DMS153 treated with DMSO at 0.1 percent for 48 hours (cell line): ENCODE results near the gene TRIM46.

ENCODE experiments used
- DNase-seq: peaks from one replicate; lab custom pipeline; 2025; ENCODE audit not compliant: unreplicated experiment; lab: John Stamatoyannopoulos, UW

The TRIM46 gene

GRCh38 chr1:155173478-155174323, at the start of gene TRIM46:
Gene TRIM46 (plus strand): TSS chr1:155173849. CDS start chr1:155173967, 118 bp downstream.
- DNase-seq, result peak; percentile 68

GRCh38 chr1:155124503-155125463, 48.9 kb upstream of the TRIM46 start:
- no peak for DNase-seq

DNA sequence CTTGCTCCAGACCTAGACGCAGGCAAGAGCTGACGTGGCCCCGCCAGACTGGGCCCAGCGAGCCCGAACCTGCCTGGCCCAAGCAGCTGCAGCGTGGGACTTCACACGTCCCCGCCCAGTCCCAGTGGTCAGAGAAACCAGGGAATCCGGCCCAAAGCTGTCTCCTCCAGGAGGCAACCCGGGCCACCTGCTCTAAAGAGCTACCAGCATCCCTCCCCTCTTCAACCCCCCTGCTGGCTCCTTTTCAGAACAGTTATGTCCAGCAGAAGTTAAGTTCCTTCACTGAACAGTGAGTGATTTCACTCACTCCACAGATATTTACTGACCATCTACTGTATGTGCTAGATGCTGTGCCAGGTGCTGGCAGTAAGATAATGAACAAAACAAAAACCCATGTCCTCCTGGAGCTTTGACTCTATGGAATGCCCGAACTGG, 48.1 kb upstream of the TRIM46 start:
- DNase-seq, result no peak

- DNase-seq, result no peak
Measured at GRCh38 chr1:155125946-155126555, 47.6 kb upstream of the TRIM46 start.

DNA sequence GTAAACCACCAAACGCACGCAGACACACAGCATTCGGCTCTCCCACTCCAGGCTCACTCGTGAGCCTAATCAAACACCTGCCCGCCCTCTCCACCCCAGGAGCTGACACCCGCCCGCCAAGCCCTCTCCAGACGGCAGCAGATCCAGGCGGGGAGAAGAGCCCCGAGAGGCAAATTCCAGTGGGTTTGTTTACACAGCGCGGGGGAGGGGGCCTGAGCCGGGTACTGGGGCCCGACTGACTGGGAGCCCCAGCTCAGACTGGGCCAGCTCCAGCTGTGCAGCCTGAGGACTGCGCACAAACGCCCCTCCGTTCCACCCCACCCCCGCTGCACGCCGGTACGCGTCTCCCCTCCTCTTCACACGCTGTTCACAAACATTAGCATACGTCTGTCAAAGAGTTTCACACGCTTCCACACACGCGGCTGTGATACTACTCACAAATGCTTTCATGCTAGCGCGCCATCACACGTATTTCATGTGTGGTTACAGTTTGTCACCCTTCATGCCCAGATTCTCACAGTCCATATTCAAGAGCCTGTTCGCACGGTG, 47.0 kb upstream of the TRIM46 start:
- no peak for DNase-seq

GRCh38 chr1:155127105-155127966, 46.3 kb upstream of the TRIM46 start, which contains the start of gene EFNA1:
Gene EFNA1 (plus strand): TSS chr1:155127876. CDS start chr1:155127978, 102 bp downstream.
- DNase-seq, result peak; percentile 60

DNA sequence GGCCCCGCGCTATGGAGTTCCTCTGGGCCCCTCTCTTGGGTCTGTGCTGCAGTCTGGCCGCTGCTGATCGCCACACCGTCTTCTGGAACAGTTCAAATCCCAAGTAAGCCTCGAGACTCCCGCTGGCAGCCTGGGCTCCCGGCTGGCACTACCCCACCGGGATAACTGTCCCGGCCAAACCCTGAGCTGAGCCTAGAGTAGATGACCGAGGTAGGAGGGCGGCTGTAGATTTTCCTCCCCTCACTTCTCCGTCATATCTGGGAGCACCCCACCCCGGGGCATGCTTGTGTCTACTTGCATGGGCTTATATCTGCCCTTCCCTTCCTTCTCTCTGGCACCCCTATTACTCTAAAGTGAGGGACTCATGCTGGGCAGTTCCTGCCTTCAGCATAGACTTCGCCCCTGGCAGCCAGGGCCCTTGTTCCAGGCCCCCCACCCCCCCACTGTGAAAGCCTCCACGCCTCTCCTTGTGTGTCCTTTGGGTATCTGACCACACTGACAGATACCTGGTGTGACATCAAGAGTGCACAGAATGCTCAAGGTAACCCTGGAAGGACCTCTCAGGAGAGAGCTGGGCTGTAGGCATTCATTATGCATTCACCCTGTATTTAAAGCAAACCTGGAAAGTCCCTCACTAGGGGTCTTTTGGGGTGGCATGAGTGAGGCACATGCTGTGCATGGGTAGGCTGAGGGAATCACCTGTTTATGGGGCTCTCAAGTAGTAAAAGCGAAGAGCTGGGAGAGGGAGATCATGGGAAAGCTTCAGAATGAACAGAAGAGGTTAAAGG, 45.5 kb upstream of the TRIM46 start:
- no peak for DNase-seq

DNA sequence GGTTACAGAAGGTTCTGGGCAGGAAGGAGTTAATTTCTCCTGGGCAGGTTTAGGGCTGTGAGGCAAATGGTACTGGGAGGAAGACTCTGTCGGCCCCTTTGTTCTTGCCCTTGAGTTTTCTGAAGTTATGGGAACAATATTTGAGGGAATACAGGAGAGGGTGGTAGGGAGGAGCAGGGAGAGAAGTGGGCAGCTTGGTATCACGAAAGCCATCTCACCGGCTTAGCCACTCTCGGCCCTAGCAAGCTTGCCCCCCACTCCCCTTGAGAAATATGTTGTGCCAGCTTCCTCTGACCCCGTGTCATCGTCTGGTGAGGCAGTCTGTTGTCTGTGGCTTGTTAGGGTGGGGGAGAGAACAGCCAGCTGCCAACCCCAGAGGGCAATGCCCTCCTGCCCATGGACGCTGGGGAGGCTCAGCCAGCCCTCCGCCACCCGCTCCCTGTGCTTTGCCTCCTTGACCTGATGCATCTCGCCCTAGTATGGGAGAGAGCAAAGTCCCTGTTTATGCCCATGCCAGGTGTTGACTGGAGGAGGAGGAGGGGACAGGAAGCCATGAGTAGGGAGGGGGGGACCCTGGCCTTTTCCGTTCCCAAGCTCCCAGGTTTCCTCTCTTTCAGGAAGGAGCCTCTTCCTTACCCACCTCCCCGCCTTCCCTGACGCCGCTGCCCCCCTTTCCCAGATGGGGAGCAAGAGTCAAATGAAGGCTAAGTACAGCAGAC, 44.7 kb upstream of the TRIM46 start:
- peak; percentile 73 for DNase-seq

- DNase-seq, result no peak
Measured at GRCh38 chr1:155130272-155131006, 43.2 kb upstream of the TRIM46 start.

GRCh38 chr1:155131285-155131684, 42.4 kb upstream of the TRIM46 start:
- DNase-seq, result no peak

- no peak for DNase-seq
Measured at GRCh38 chr1:155131856-155132255, 41.8 kb upstream of the TRIM46 start.

GRCh38 chr1:155133799-155134281, 39.8 kb upstream of the TRIM46 start:
- DNase-seq, result no peak

DNA sequence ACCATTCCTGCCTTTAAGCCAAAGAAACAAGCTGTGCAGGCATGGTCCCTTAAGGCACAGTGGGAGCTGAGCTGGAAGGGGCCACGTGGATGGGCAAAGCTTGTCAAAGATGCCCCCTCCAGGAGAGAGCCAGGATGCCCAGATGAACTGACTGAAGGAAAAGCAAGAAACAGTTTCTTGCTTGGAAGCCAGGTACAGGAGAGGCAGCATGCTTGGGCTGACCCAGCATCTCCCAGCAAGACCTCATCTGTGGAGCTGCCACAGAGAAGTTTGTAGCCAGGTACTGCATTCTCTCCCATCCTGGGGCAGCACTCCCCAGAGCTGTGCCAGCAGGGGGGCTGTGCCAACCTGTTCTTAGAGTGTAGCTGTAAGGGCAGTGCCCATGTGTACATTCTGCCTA, 39.3 kb upstream of the TRIM46 start:
- no peak for DNase-seq

DNA sequence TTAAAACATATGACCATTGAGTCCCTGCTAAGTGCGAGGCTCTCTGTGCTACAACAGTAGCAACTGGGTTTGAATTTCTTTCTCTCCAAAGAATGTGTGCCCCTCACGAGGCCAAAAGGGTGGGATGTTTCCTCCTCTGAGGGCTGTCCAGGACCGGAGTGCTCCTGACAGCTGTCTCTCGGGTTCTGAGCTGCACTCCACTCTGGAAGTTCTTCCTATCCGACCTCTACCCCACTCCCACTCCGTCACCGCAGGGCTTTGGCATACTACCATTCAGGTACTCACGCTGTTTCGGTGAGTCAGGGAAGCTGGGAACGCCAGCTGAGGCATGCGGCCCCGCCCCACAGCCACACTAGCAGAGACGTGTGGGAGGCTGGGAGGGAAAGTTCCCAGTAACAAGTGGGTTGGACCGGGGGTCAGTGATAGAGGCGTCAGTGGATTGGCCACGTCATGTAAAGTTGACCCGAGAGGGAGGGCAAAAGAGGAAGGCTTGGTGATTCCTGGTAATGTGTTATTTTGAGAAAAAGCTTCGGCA, 38.7 kb upstream of the TRIM46 start:
- peak; percentile 40 for DNase-seq

GRCh38 chr1:155135415-155136028, 38.1 kb upstream of the TRIM46 start, which contains the start of gene SLC50A1:
Gene SLC50A1 (plus strand): TSS chr1:155135852. CDS start chr1:155135912, 60 bp downstream.
- peak; percentile 95 for DNase-seq

DNA sequence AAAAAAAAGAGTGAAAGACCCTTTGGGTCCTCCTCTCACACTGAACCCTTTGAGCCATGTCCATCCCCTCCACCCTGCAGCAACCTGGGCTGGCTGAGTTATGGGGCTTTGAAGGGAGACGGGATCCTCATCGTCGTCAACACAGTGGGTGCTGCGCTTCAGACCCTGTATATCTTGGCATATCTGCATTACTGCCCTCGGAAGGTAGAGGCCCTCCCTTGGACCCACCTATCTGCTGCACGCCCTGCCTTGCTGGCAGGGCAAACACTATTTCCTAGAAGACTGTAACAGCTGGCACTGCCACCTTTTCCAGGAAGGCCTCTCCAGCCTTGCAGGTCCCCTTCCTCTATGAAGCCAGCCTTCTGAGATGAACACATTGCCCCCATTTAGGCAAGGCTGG, 36.9 kb upstream of the TRIM46 start:
- no peak for DNase-seq
